Measurements from ENCODE around the gene DPH6.
"Not testable (repeated sequence)": the region's sequence is repeated elsewhere in the genome, so short reads cannot be mapped to it uniquely, and the experiment has no call there.

DPH6 gene

GRCh38 chr15:35431281-35431680 is 114.7 kb downstream of the DPH6 start:
- DNase-seq = no peak

GRCh38 chr15:35430301-35430700 is 115.7 kb downstream of the DPH6 start:
- DNase-seq = no peak

- DNase-seq = no peak
These were observed 118.5 kb downstream of the DPH6 start for GRCh38 chr15:35427496-35427895.

GRCh38 chr15:35427091-35427490 is 118.9 kb downstream of the DPH6 start:
- no peak for DNase-seq

GRCh38 chr15:35410775-35411174 is 135.2 kb downstream of the DPH6 start:
- no peak for DNase-seq

- DNase-seq = no peak
These were observed 146.1 kb downstream of the DPH6 start for GRCh38 chr15:35399901-35400300.

- no peak for DNase-seq
These were observed 148.9 kb downstream of the DPH6 start for GRCh38 chr15:35397027-35397426.

- no peak for DNase-seq
These were observed 151.5 kb downstream of the DPH6 start for GRCh38 chr15:35394416-35394815.

- DNase-seq = no peak
These were observed 152.6 kb downstream of the DPH6 start for GRCh38 chr15:35393398-35393797.

- not testable (repeated sequence) for DNase-seq
These were observed 154.5 kb downstream of the DPH6 start for GRCh38 chr15:35391408-35391984.

- no peak for DNase-seq
These were observed 162.5 kb downstream of the DPH6 start for GRCh38 chr15:35383506-35383905.

- DNase-seq = no peak
These were observed 164.6 kb downstream of the DPH6 start for GRCh38 chr15:35381328-35381727.

GRCh38 chr15:35379972-35380371 is 166.0 kb downstream of the DPH6 start:
- DNase-seq = no peak

GRCh38 chr15:35378454-35378853 is 167.5 kb downstream of the DPH6 start:
- DNase-seq = not testable (repeated sequence)

- DNase-seq = no peak
These were observed 169.3 kb downstream of the DPH6 start for GRCh38 chr15:35376707-35377106.

GRCh38 chr15:35374661-35375060 is 171.3 kb downstream of the DPH6 start:
- no peak for DNase-seq

GRCh38 chr15:35362195-35362829 is 183.7 kb downstream of the DPH6 start:
- DNase-seq = no peak

GRCh38 chr15:35358824-35359223 is 187.1 kb downstream of the DPH6 start:
- no peak for DNase-seq

GRCh38 chr15:35351059-35351458 is 194.9 kb downstream of the DPH6 start:
- no peak for DNase-seq

GRCh38 chr15:35349916-35350315 is 196.0 kb downstream of the DPH6 start:
- DNase-seq = no peak

- no peak for DNase-seq
These were observed 215.0 kb downstream of the DPH6 start for GRCh38 chr15:35330916-35331315.

- DNase-seq = no peak
These were observed 215.8 kb downstream of the DPH6 start for GRCh38 chr15:35330048-35330695.

- DNase-seq = no peak
These were observed 216.4 kb downstream of the DPH6 start for GRCh38 chr15:35329521-35329961.

GRCh38 chr15:35328836-35329235 is 217.1 kb downstream of the DPH6 start:
- not testable (repeated sequence) for DNase-seq

All from activated CD4-positive, alpha-beta T cell treated with anti-CD3 and anti-CD28 coated beads for 4 hours (primary cell).